Stimulated activated CD8-positive, alpha-beta memory T cell treated with anti-CD3 and anti-CD28 coated beads, Interleukin-12 subunit alpha, Interleukin-12 subunit beta, amount 100 ng/mL, for 4 hours (primary cell): ENCODE measurements around the gene YPEL2.

ENCODE experiments used
- DNase-seq: peaks from one replicate; pipeline ENCODE4 v3.0.0-alpha.2; 2020; ENCODE audit warnings: low read depth

Gene YPEL2

DNA sequence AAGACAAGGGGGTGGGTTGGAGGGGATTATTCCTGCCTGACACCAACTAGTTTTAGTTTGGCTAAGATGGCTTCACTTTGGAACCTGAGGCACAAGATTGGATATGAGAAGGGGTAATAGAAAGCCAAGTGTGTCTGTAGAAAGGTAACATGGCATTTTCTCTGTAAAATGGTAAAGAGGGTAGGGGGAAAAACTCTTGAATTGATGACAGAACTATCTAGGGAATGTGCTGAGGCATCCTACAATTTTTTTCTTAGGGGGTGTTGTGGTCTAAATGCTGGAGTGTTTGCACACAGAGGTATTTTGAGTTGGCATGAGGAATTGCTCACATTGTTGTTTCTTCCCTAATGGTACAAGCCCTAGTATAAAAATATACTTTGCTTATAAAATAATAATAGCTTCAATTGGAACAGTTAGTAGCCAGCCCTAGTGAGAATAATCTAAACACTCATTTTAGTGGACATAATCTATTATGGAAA is 25.8 kb downstream of the YPEL2 start:
- DNase-seq, result no peak

- DNase-seq, result no peak
Measured at GRCh38 chr17:59357929-59358328, 26.5 kb downstream of the YPEL2 start.

DNA sequence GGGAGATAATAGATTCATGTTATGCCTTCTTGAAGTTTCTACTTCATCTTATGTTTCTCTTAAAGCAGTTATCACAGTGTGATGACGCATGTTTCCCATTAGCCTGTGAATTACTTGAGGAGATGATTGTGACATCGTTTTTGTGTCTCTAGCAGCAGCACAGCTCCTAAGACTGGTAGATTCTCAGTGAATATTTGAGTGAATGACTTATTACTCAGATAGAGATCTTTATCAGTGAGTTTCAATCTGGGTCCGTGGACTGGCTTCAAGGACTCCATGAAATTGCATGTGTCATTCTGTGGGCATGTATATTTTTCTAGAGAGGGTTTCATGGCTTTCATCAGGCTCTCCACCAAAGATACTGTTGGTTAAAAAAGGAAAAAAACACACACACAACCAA is 29.9 kb downstream of the YPEL2 start:
- no peak for DNase-seq

- no peak for DNase-seq
Measured at GRCh38 chr17:59361916-59362810, 30.7 kb downstream of the YPEL2 start.

- no peak for DNase-seq
Measured at GRCh38 chr17:59362811-59363205, 31.4 kb downstream of the YPEL2 start.

DNA sequence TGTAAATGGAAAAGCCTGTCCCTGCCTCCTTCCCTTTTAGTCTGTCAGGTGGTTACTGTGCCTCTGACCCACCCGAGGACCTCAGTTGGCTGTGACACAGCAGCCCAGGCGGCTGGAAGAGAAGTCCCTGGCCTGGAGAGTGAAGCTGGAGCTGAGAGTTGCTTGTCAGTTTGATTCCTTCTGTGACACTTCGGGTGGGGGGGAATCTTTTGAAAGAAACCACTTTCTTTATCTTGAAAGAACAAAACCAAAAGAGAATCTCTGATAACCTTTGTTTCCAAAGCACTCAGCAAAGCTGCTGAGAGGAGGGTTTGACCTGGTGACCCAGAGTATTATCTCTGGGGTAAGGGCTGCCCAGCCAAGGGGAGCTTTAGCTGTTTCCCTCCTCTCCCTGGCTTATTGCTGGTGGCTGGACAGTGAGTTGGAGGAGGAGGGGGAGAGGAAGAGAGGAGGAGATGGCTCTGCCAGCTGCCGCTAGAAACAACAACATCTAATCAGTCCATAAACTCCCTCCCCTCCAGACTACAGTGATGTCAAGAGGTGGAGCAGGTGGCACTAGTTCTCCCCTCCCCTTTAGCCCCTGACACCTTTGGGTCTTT is 34.0 kb downstream of the YPEL2 start:
- DNase-seq, result no peak

- DNase-seq, result no peak
Measured at GRCh38 chr17:59366040-59366757, 34.7 kb downstream of the YPEL2 start.

GRCh38 chr17:59366773-59367656 is 35.6 kb downstream of the YPEL2 start:
- DNase-seq, result no peak

- DNase-seq, result no peak
Measured at GRCh38 chr17:59367657-59368045, 36.2 kb downstream of the YPEL2 start.

DNA sequence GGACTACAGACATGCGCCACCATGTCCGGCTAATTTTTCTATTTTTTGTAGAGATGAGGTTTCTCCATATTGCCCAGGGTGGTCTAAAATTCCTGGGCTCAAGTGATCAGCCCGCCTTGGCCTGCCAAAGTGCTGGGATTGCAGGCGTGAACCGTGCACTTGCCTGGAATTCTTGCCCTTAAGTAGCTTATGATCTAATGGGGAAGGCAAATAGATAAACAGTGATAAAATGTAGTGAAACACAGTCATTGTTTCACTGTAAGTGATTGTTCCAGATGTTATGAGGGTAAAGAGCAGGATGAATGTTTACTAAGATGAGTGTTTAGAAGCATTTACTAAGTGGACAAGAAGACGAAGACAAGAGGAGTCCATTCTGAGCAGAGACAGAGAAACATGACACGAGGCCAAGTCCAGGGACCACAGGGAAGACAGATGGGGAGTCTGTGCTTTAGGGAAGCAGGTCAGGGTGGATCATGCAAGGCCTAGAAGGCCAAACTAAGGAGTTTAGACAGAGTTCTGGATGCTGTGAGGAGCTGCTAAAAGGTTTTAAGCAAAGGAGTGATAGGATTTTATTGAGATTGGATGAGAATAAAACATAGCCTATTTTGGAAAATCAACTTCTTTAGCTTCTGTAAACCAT is 36.9 kb downstream of the YPEL2 start:
- no peak for DNase-seq

DNA sequence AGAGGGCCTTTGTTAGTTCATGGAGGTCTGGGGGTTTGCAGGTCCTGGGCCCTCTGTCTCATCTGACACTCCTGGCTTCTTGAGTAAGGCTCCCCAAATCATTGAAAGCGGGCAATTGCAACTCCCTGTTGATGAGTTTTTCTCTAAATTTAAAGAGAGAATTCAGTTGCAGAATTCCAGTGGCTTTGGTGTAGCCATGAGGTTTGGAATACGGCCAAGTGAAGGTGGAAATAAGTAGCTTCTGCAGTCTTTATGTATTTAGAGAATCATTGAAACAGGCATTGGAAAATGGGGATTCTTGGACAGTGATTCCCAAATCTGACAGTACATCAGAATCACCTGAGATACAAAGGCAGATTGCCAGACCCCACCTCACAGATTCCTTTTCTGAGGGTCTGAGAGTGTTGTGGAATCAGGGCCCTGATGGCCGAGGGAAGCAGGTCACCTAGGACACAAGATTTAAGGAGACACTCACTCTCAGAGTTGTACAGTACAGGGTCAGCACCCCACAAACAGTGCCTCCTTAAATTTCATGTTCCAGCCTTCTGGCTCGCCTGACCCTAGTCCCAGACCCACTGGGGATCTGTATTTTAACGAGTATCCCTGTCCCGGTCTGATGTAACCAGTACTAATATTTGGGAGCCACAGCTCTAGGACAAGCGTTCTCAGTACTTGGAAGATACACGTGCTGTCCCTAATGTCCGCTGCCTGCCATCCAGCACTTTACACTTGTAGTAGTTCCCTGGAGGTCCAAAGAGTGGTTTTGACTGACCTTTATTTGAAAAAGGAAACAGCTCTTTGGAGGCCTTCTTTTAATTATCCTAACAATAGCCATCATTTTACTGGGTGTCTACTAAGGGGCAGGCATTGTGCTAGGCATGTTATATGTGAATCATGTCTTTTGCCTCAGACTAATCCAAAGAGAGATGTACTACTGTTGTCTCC is 37.8 kb downstream of the YPEL2 start:
- no peak for DNase-seq

DNA sequence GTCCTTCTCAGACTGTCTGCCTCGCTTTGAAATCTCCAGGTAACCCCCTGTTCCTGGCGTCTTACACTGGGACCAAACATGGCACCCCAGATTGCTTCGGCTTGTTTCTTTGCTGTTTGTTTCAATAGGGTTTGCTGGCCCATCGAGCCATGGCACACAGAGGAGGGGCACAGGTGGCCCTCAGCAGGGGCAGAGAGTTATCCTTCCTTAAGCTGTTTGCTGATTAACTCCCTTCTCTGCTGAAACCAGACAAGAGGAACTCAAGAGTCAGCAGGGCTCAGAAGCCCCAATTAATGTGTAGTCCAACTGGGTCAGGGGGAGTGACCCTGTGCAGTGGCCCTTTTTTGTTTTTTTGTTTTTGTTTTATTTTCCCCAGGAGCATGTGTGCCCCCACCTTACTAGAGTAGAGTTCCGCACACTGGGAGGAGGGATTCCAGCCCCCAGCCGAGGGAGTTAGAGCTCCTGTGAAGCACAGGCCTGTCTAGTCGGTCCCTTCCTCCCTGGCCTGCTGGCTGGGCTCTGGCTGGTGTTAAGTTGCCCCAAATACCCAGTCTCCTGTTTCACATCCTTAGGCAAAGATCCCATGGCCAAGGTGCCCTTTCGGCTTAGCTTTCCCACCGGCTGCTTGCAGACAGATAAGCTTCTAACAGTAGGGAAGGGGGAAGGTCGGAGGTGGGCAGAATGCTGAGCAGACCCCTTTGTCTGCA is 39.3 kb downstream of the YPEL2 start:
- DNase-seq, result no peak

DNA sequence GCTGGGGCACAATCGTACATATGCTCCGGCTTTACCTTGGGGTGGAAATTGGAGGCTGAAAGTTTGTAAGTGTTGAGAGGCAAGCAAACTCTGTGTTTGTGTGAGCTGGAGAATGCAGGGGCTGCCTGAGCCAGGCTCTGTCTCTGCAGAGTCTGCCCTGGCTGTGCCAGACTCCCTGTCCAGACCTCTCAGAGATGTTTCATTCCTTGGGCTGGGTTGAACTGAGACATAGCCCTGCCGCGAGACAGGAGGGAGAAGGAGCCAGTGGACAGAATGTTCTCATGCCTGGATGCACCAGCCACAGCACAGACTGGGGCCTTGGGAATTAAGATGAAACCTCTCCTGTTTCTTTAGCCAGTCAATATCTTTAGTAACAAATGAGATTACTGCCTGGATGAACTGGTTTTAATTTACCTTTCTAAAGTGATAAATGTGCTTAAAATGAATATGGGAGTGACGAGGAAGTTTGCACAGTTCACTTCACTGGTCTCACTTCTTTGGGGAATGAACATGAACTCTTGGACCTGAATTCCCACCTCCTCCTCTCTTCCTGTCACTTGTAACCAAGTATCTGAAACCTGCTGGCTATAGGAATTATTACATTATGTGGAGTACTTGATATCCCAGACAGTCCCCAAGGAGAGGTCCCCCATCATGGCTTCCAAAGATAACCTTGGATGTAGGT is 40.1 kb downstream of the YPEL2 start:
- no peak for DNase-seq

DNA sequence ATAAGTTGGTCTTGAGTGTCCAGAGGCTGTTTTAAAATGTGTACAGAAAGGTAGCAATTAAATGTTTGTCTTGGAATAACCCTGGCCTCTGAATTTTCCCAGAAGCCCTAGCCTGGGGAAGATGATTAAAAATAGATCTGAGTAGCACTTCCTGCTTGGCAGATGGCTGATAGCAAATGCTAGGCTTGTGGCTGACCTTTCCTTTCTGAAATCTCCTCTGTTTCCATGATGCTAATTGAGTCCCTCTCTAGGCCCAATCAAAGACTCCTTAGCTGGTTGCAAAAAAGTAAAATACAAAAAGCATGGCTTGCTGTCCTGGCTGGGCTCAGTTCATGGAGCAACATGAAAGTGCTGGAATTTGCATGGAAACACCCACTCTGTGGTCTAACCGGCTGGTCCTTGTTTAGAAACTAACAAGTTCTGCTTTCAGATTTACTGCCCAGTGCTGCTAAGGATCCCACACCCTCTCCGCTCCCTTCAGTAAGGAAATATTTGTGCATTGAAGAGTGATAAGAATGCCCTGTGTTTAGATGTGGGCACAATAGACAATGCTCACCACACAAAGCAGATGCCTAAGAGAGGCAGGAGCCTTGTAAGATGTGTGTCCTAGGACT is 40.8 kb downstream of the YPEL2 start:
- no peak for DNase-seq

DNA sequence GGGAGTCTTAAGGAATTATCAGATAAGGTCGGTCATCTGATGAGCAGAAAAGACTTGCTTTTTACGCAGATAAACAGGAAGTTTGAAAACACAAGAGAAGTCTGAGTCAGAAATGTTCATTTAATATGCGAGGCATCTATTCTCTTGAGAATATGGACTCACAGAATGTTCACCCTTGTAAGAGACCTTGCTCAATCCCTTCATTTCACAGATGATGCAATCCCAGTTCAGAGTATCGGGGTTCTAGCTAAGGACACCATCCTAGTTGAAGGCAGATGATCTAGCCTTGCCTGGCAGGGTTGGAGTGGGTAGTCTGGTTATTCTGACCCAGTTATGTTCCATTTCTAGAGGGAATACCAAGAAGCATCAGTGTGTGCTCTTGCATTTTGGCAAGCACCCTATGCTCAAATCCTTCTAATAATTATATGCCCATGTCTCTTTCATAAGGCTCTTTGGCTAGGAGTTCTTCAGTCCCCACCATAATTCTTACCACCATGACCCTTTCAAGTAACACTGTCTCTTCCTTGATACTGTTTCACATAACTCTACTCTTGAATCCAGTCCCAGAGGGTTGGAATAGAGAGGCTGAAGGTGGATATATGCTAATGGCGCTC is 42.5 kb downstream of the YPEL2 start:
- DNase-seq, result no peak

GRCh38 chr17:59374612-59375011 is 43.2 kb downstream of the YPEL2 start:
- DNase-seq, result no peak

GRCh38 chr17:59375857-59376256 is 44.4 kb downstream of the YPEL2 start:
- no peak for DNase-seq

GRCh38 chr17:59376506-59376905 is 45.1 kb downstream of the YPEL2 start:
- no peak for DNase-seq
